ENCODE measurements around the gene APOL4.

DNA sequence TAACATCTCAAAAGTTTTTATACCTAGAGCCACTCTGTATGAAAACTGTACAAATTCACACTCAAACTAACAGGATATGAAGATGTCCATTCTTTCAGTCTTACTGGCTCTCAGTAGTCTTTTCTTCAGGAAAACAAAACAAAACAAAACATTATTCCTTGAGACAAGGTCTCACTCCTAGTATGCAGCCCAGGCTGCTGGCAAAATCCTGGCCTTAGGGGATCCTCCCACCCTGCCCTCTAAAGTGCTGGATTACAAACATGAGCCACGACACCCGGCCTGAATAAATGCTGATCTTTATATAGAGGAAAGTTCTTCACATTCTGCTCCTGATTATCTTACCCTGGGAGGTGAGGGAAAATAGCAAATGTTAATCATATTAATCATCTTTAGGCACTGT, 32.6 kb upstream of the APOL4 start:
- TF ChIP-seq CTCF (IDR thresholded peaks at IDR 0.05) (no peak), FOXP1 (CRISPR knock-in tag; IDR thresholded peaks at IDR 0.05; ENCODE audit: borderline replicate concordance) (no peak), ZNF138 (CRISPR knock-in tag; conservative IDR thresholded peaks at IDR 0.05) (no peak), MAX (CRISPR knock-in tag; IDR thresholded peaks at IDR 0.05) (no peak), ZNF512 (CRISPR knock-in tag; IDR thresholded peaks at IDR 0.05; ENCODE audit: borderline replicate concordance) (no peak)

Data from WTC11 (cell line).